ENCODE measurements around the gene REV3L. TPM values are rescaled to one million over a fixed set of nuclear protein-coding genes. Genes with fewer than 3 reads are reported as not detected.

The REV3L gene
- total RNA-seq, 3 donors from 2014 or later (not counting 1 experiment from before 2014, with no cell fraction given) = 18.1 to 25.5 (median 22.7) TPM

DNA sequence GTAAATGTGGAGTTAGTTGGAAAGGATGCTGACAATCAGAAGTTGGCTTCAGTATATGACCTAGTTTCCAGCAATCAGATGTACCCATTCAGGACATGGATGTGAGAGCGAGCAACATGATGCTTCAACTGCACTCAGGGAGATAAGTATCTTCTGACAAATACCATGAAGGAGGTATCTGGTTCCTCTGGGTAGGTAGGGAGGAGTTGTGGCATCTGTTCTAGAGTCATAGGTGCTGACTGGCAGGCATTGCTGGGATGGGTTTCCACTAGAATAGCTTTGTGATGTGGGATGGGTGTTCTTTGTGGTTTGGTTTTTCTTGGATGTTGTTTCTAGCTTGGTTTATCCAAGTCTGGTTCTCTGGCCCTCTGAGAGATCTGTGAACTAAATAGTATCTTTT, 3.9 kb upstream of the REV3L start:
- Histone ChIP-seq H3K27me3 (ENCODE audit: control insufficient read depth, insufficient read depth, low read length) (no peaks in the 10 kb centered on the region), H3K9me3 (ENCODE audit: control insufficient read depth, insufficient read depth, low read length) (no peaks in the 10 kb centered on the region), H3K27ac (ENCODE audit: low read length) (no peak overlapping the region), H3K4me3 (ENCODE audit: low read length) (no peak overlapping the region), H3K36me3 (ENCODE audit: control insufficient read depth, insufficient read depth, low read length) (peaks cover 3% of the 10 kb centered on the region), H3K4me1 (ENCODE audit: control insufficient read depth, insufficient read depth, low read length) (peaks cover 6% of the 10 kb centered on the region)
- intact Hi-C loops (cut with micrococcal nuclease) = loop anchor here (10.0 kb wide), 1 partner anchor 558 kb away; no protein-coding TSS in a partner anchor
- Mint-ChIP-seq H3K36me3 (no peaks in the 10 kb centered on the region), H3K27ac (peak overlapping the region; percentile 78 to 90), H3K4me1 (peaks cover 34% of the 10 kb centered on the region in 2 donors), H3K4me3 (no peak overlapping the region), H3K27me3 (ENCODE audit: low read depth in 2 of 2) (no peaks in the 10 kb centered on the region), H3K9me3 (no peaks in the 10 kb centered on the region)
- ATAC-seq (no peak), DNase-seq (peak in 1 of 2 donors; percentile 36)
- TF ChIP-seq, protein P1, sequence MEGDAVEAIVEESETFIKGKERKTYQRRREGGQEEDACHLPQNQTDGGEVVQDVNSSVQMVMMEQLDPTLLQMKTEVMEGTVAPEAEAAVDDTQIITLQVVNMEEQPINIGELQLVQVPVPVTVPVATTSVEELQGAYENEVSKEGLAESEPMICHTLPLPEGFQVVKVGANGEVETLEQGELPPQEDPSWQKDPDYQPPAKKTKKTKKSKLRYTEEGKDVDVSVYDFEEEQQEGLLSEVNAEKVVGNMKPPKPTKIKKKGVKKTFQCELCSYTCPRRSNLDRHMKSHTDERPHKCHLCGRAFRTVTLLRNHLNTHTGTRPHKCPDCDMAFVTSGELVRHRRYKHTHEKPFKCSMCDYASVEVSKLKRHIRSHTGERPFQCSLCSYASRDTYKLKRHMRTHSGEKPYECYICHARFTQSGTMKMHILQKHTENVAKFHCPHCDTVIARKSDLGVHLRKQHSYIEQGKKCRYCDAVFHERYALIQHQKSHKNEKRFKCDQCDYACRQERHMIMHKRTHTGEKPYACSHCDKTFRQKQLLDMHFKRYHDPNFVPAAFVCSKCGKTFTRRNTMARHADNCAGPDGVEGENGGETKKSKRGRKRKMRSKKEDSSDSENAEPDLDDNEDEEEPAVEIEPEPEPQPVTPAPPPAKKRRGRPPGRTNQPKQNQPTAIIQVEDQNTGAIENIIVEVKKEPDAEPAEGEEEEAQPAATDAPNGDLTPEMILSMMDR (IDR thresholded peaks at IDR 0.05) = no peak
- 96% methylated on average over 1 of the region's 1 CpG for WGBS (ENCODE audit: insufficient coverage)

DNA sequence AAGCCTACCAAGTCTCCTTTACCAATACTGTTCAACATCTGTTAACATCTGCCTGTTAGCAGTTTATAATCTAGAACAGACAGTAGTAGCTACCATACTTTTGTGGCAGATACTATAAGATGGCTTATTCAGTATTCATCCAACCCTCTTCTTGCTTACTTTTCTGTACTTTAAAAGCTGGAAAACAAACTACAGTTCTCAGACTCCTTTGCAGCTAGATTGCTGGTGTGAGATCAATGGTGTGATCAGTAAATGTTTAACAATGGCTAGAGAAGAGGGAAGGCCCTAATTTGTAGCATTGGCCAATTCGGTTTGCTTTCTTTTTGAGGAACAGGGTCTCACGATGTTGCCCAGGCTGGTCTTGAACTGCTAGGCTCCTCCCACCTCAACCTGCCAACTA, 3.5 kb upstream of the REV3L start:
- Histone ChIP-seq H3K27me3 (ENCODE audit: control insufficient read depth, insufficient read depth, low read length) (no peaks in the 10 kb centered on the region), H3K36me3 (ENCODE audit: control insufficient read depth, insufficient read depth, low read length) (peaks cover 3% of the 10 kb centered on the region), H3K4me3 (ENCODE audit: low read length) (no peak overlapping the region), H3K9me3 (ENCODE audit: control insufficient read depth, insufficient read depth, low read length) (no peaks in the 10 kb centered on the region), H3K4me1 (ENCODE audit: control insufficient read depth, insufficient read depth, low read length) (peaks cover 9% of the 10 kb centered on the region), H3K27ac (ENCODE audit: low read length) (no peak overlapping the region)
- Mint-ChIP-seq H3K4me3 (no peak overlapping the region), H3K4me1 (peaks cover 38 to 39% of the 10 kb centered on the region in 2 donors), H3K36me3 (no peaks in the 10 kb centered on the region), H3K9me3 (no peaks in the 10 kb centered on the region), H3K27ac (peak overlapping the region; percentile 78 to 90), H3K27me3 (ENCODE audit: low read depth in 2 of 2) (no peaks in the 10 kb centered on the region)
- ATAC-seq = no peak
- TF ChIP-seq, protein P1 (IDR thresholded peaks at IDR 0.05) = no peak
- 90% methylated on average over 2 of the region's 2 CpGs for WGBS (ENCODE audit: insufficient coverage)
- no peak for DNase-seq
- intact Hi-C loops (cut with micrococcal nuclease) = loop anchor here (10.0 kb wide), 1 partner anchor 558 kb away; no protein-coding TSS in a partner anchor

DNA sequence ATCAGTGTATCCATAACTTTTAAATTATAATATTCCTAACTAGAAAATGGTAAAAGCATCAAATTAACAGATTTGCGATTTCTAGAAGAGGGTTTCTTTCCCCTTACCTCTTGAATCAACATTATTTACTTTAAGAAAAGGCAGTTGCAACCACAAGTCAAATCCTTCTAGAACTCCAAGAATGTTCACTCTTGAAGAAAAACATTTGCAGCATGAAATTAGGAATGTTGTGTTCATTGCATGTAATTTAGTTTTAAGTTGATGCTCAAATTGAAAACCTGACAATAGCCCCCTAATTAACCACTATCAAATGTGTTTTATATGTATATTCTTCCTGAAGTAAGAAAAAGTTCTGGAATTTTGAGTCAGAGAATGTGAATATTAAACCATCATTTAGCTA, 2.3 kb upstream of the REV3L start:
- intact Hi-C loops (cut with micrococcal nuclease) = loop anchor here (10.0 kb wide), 1 partner anchor 559 kb away; no protein-coding TSS in a partner anchor
- H3K36me3 ChIP-seq (ENCODE audit: control insufficient read depth, insufficient read depth, low read length) = peaks cover 3% of the 10 kb centered on the region
- DNase-seq (no peak), ATAC-seq (no peak)
- H3K27ac Mint-ChIP-seq = peak overlapping the region in 1 of 2 donors; percentile 78
- H3K27me3 ChIP-seq (ENCODE audit: control insufficient read depth, insufficient read depth, low read length) = no peaks in the 10 kb centered on the region
- no peaks in the 10 kb centered on the region for H3K36me3 Mint-ChIP-seq
- H3K27me3 Mint-ChIP-seq (ENCODE audit: low read depth in 2 of 2) = no peaks in the 10 kb centered on the region
- H3K4me3 ChIP-seq (ENCODE audit: low read length) = no peak overlapping the region
- TF ChIP-seq, protein P1 (IDR thresholded peaks at IDR 0.05) = no peak
- H3K9me3 ChIP-seq (ENCODE audit: control insufficient read depth, insufficient read depth, low read length) = no peaks in the 10 kb centered on the region
- 100% methylated on average over 1 of the region's 1 CpG for WGBS (ENCODE audit: insufficient coverage)
- H3K27ac ChIP-seq (ENCODE audit: low read length) = no peak overlapping the region
- peaks cover 43 to 45% of the 10 kb centered on the region in 2 donors for H3K4me1 Mint-ChIP-seq
- peak overlapping the region; percentile 52 for H3K4me3 Mint-ChIP-seq
- H3K9me3 Mint-ChIP-seq = no peaks in the 10 kb centered on the region
- H3K4me1 ChIP-seq (ENCODE audit: control insufficient read depth, insufficient read depth, low read length) = peaks cover 9% of the 10 kb centered on the region

- TF ChIP-seq, protein P1 (IDR thresholded peaks at IDR 0.05) = no peak
- no peaks in the 10 kb centered on the region for H3K9me3 ChIP-seq (ENCODE audit: control insufficient read depth, insufficient read depth, low read length)
- H3K36me3 ChIP-seq (ENCODE audit: control insufficient read depth, insufficient read depth, low read length) = peaks cover 3% of the 10 kb centered on the region
- Mint-ChIP-seq H3K9me3 (no peaks in the 10 kb centered on the region), H3K4me3 (peak overlapping the region; percentile 96), H3K27me3 (ENCODE audit: low read depth in 2 of 2) (no peaks in the 10 kb centered on the region), H3K27ac (peak overlapping the region; percentile 96 to 98), H3K36me3 (no peaks in the 10 kb centered on the region), H3K4me1 (peaks cover 43 to 45% of the 10 kb centered on the region in 2 donors)
- H3K4me3 ChIP-seq (ENCODE audit: low read length) = peak overlapping the region; percentile 90
- peaks cover 9% of the 10 kb centered on the region for H3K4me1 ChIP-seq (ENCODE audit: control insufficient read depth, insufficient read depth, low read length)
- intact Hi-C loops (cut with micrococcal nuclease) = loop anchor here (5.0 to 10.0 kb wide), 2 partner anchors 560 to 603 kb away; partner anchors contain the start of genes FAM229B and TUBE1
- H3K27ac ChIP-seq (ENCODE audit: low read length) = peak overlapping the region; percentile 97
- WGBS (ENCODE audit: insufficient coverage) = 19% methylated on average over 4 of the region's 8 CpGs
- peak in 1 of 2 donors; percentile 40 for DNase-seq
- ATAC-seq = no peak
- no peaks in the 10 kb centered on the region for H3K27me3 ChIP-seq (ENCODE audit: control insufficient read depth, insufficient read depth, low read length)
Measured at GRCh38 chr6:111484633-111484930, 1.6 kb upstream of the REV3L start.

Measured in natural killer cell (primary cell).